Ecto neural progenitor cell (in vitro differentiated cells): ENCODE measurements around the gene HYAL2.
"Not testable (repeated sequence)": the region's sequence is repeated elsewhere in the genome, so short reads cannot be mapped to it uniquely, and the experiment has no call there.

Source experiments
- DNase-seq: peaks from one replicate; pipeline ENCODE4 v3.0.0-alpha.2; 2018; ENCODE audit warnings: low spot score

HYAL2 gene

GRCh38 chr3:50312041-50312440 is 10.5 kb downstream of the HYAL2 start:
- not testable (repeated sequence) for DNase-seq

- no peak for DNase-seq
Observed at GRCh38 chr3:50304601-50305000, 17.9 kb downstream of the HYAL2 start.

GRCh38 chr3:50303013-50303815 is 19.3 kb downstream of the HYAL2 start, which contains the start of gene HYAL1:
HYAL1 (minus strand) TSS chr3:50303574; CDS start chr3:50302956, 618 bp downstream.
- DNase-seq: peak; percentile 67

GRCh38 chr3:50302095-50303012 is 20.2 kb downstream of the HYAL2 start:
- peak; percentile 45 for DNase-seq

GRCh38 chr3:50300681-50301254 is 21.8 kb downstream of the HYAL2 start:
- peak; percentile 53 for DNase-seq

GRCh38 chr3:50299929-50300680 is 22.4 kb downstream of the HYAL2 start:
- no peak for DNase-seq

- no peak for DNase-seq
Observed at GRCh38 chr3:50299638-50299928, 23.0 kb downstream of the HYAL2 start.

GRCh38 chr3:50298836-50299637 is 23.5 kb downstream of the HYAL2 start, which contains the start of the genes HYAL3 and NAA80:
HYAL3 (minus strand) TSS chr3:50299405; CDS start chr3:50295602, 3,803 bp downstream.
NAA80 (minus strand) TSS chr3:50299405; CDS start chr3:50297463, 1,942 bp downstream.
- DNase-seq: peak; percentile 99

- DNase-seq: no peak
Observed at GRCh38 chr3:50297896-50298725, 24.4 kb downstream of the HYAL2 start.

- no peak for DNase-seq
Observed at GRCh38 chr3:50297384-50297775, 25.2 kb downstream of the HYAL2 start.

- DNase-seq: peak; percentile 45
Observed at GRCh38 chr3:50296721-50297383, 25.7 kb downstream of the HYAL2 start.

GRCh38 chr3:50295553-50296431 is 26.8 kb downstream of the HYAL2 start:
- DNase-seq: peak; percentile 37

- peak; percentile 41 for DNase-seq
Observed at GRCh38 chr3:50294492-50295403, 27.8 kb downstream of the HYAL2 start.

- DNase-seq: no peak
Observed at GRCh38 chr3:50294089-50294488, 28.5 kb downstream of the HYAL2 start.

- DNase-seq: peak; percentile 50
Observed at GRCh38 chr3:50293079-50293801, 29.3 kb downstream of the HYAL2 start.
